GM18517 (cell line): ENCODE data around the gene RIMKLB.

Source experiments
- ATAC-seq: cut with Tn5 transposase; IDR thresholded peaks from one replicate; pipeline ENCODE4 v1.9.1; 2021; ENCODE audit warnings: mild to moderate bottlenecking, moderate library complexity; ENCODE audit not compliant: unreplicated experiment

The RIMKLB gene

GRCh38 chr12:8697476-8698131 is at the start of gene RIMKLB:
TSS of gene RIMKLB (plus strand) at chr12:8697991. CDS start at chr12:8713867, 15,876 bp downstream.
- peak; percentile 47 for ATAC-seq

- peak; percentile 67 for ATAC-seq
Measured at GRCh38 chr12:8648576-8649205, 49.1 kb upstream of the RIMKLB start.

GRCh38 chr12:8655421-8655820 is 42.4 kb upstream of the RIMKLB start:
- ATAC-seq, result no peak

GRCh38 chr12:8658346-8658745 is 39.4 kb upstream of the RIMKLB start:
- ATAC-seq, result no peak

- ATAC-seq, result no peak
Measured at GRCh38 chr12:8661016-8661415, 36.8 kb upstream of the RIMKLB start.

- ATAC-seq, result no peak
Measured at GRCh38 chr12:8661751-8662150, 36.0 kb upstream of the RIMKLB start.

- no peak for ATAC-seq
Measured at GRCh38 chr12:8662593-8662992, 35.2 kb upstream of the RIMKLB start, which contains the start of gene MFAP5. TSS of gene MFAP5 (minus strand) at chr12:8662826. CDS start at chr12:8662104, 722 bp downstream.

- ATAC-seq, result no peak
Measured at GRCh38 chr12:8664228-8664913, 33.4 kb upstream of the RIMKLB start.

- ATAC-seq, result no peak
Measured at GRCh38 chr12:8665759-8666158, 32.0 kb upstream of the RIMKLB start.

GRCh38 chr12:8667270-8667669 is 30.5 kb upstream of the RIMKLB start:
- ATAC-seq, result no peak

GRCh38 chr12:8668441-8668840 is 29.4 kb upstream of the RIMKLB start:
- ATAC-seq, result no peak

- no peak for ATAC-seq
Measured at GRCh38 chr12:8672381-8672780, 25.4 kb upstream of the RIMKLB start.

GRCh38 chr12:8675591-8676036 is 22.2 kb upstream of the RIMKLB start:
- ATAC-seq, result no peak

- no peak for ATAC-seq
Measured at GRCh38 chr12:8676651-8677050, 21.1 kb upstream of the RIMKLB start.

- ATAC-seq, result no peak
Measured at GRCh38 chr12:8677362-8677761, 20.4 kb upstream of the RIMKLB start.

- ATAC-seq, result no peak
Measured at GRCh38 chr12:8678661-8679111, 19.1 kb upstream of the RIMKLB start.

- ATAC-seq, result no peak
Measured at GRCh38 chr12:8680533-8680932, 17.3 kb upstream of the RIMKLB start.

- no peak for ATAC-seq
Measured at GRCh38 chr12:8681129-8681884, 16.5 kb upstream of the RIMKLB start.

- no peak for ATAC-seq
Measured at GRCh38 chr12:8685051-8685450, 12.7 kb upstream of the RIMKLB start.

GRCh38 chr12:8687846-8688601 is 9.8 kb upstream of the RIMKLB start:
- no peak for ATAC-seq
